ENCODE results near the gene ATP1A1. TPM values are rescaled to one million over a fixed set of nuclear protein-coding genes. Genes with fewer than 3 reads are reported as not detected.

ATP1A1 gene
- total RNA-seq, 1 donor from 2014 or later, result 123 TPM

GRCh38 chr1:116377541-116378529, 4.8 kb downstream of the ATP1A1 start:
- H3K27me3 ChIP-seq (ENCODE audit: control insufficient read depth, insufficient read depth, low read length), result no peaks in the 10 kb centered on the region
- no peak for TF ChIP-seq CTCF (IDR thresholded peaks at IDR 0.05; ENCODE audit: insufficient read depth, low read length, severe bottlenecking)
- FAIRE-seq, result no peak
- H3K36me3 ChIP-seq (ENCODE audit: control insufficient read depth, insufficient read depth, low read length), result peaks cover 2% of the 10 kb centered on the region
- peak overlapping the region; percentile 8 for H3K4me3 ChIP-seq (ENCODE audit: low read depth, low read length)
- DNase-seq (ENCODE audit: low read depth), result peak; percentile 96

GRCh38 chr1:116379057-116379630, 6.1 kb downstream of the ATP1A1 start:
- no peak for FAIRE-seq
- Histone ChIP-seq H3K27me3 (ENCODE audit: control insufficient read depth, insufficient read depth, low read length) (no peaks in the 10 kb centered on the region), H3K36me3 (ENCODE audit: control insufficient read depth, insufficient read depth, low read length) (peaks cover 5% of the 10 kb centered on the region), H3K4me3 (ENCODE audit: low read depth, low read length) (no peak overlapping the region)
- no peak for TF ChIP-seq CTCF (IDR thresholded peaks at IDR 0.05; ENCODE audit: insufficient read depth, low read length, severe bottlenecking)
- DNase-seq (ENCODE audit: low read depth), result no peak

- no peak for TF ChIP-seq CTCF (IDR thresholded peaks at IDR 0.05; ENCODE audit: insufficient read depth, low read length, severe bottlenecking)
- peaks cover 10% of the 10 kb centered on the region for H3K36me3 ChIP-seq (ENCODE audit: control insufficient read depth, insufficient read depth, low read length)
- H3K27me3 ChIP-seq (ENCODE audit: control insufficient read depth, insufficient read depth, low read length), result no peaks in the 10 kb centered on the region
- FAIRE-seq (no peak), DNase-seq (ENCODE audit: low read depth) (no peak)
- H3K4me3 ChIP-seq (ENCODE audit: low read depth, low read length), result no peak overlapping the region
These were observed 6.8 kb downstream of the ATP1A1 start for GRCh38 chr1:116379674-116380498.

GRCh38 chr1:116380499-116381242, 7.6 kb downstream of the ATP1A1 start:
- FAIRE-seq, result no peak
- no peak overlapping the region for H3K4me3 ChIP-seq (ENCODE audit: low read depth, low read length)
- DNase-seq (ENCODE audit: low read depth), result no peak
- peaks cover 15% of the 10 kb centered on the region for H3K36me3 ChIP-seq (ENCODE audit: control insufficient read depth, insufficient read depth, low read length)
- TF ChIP-seq CTCF (IDR thresholded peaks at IDR 0.05; ENCODE audit: insufficient read depth, low read length, severe bottlenecking), result no peak
- H3K27me3 ChIP-seq (ENCODE audit: control insufficient read depth, insufficient read depth, low read length), result no peaks in the 10 kb centered on the region

GRCh38 chr1:116382321-116382720, 9.3 kb downstream of the ATP1A1 start:
- TF ChIP-seq CTCF (IDR thresholded peaks at IDR 0.05; ENCODE audit: insufficient read depth, low read length, severe bottlenecking), result no peak
- Histone ChIP-seq H3K4me3 (ENCODE audit: low read depth, low read length) (no peak overlapping the region), H3K27me3 (ENCODE audit: control insufficient read depth, insufficient read depth, low read length) (no peaks in the 10 kb centered on the region), H3K36me3 (ENCODE audit: control insufficient read depth, insufficient read depth, low read length) (peaks cover 19% of the 10 kb centered on the region)
- FAIRE-seq (no peak), DNase-seq (ENCODE audit: low read depth) (no peak)

Data from bronchial epithelial cell (primary cell).